MM.1S (cell line): ENCODE measurements around the gene NPPB.

Experiments
- DNase-seq: peaks from one replicate; pipeline ENCODE4 v3.0.0-alpha.2; 2015
- H2AFZ ChIP-seq: fragments of 300-600 bp; sonication (generic); 2 replicates; pipeline ENCODE4 v1.6.0; 2016; ENCODE audit warnings: antibody characterized with exemption, low read length
- H3F3A ChIP-seq: fragments of 300-600 bp; sonication (generic); 2 replicates; pipeline ENCODE4 v1.6.1; 2016; ENCODE audit warnings: mild to moderate bottlenecking, antibody characterized with exemption, low read length, moderate library complexity, mixed read lengths; ENCODE audit not compliant: insufficient read depth
- H3K27ac ChIP-seq: fragments of 300-600 bp; sonication (generic); 2 replicates; pipeline ENCODE4 v1.5.1; 2016; ENCODE audit warnings: mild to moderate bottlenecking, low read length
- H3K27me3 ChIP-seq: fragments of 300-600 bp; sonication (generic); replicated peaks from 2 replicates; pipeline ENCODE4 v1.6.0; 2016; ENCODE audit warnings: low read length; ENCODE audit not compliant: insufficient read depth
- H3K36me3 ChIP-seq: fragments of 300-600 bp; sonication (generic); replicated peaks from 2 replicates; pipeline ENCODE4 v1.6.1; 2016; ENCODE audit warnings: mild to moderate bottlenecking, low read length, mixed read lengths; ENCODE audit not compliant: insufficient read depth
- H3K4me1 ChIP-seq: fragments of 300-600 bp; sonication (generic); 2 replicates; pipeline ENCODE4 v1.6.1; 2016; ENCODE audit warnings: low read length, mixed read lengths
- H3K4me2 ChIP-seq: fragments of 300-600 bp; sonication (generic); 2 replicates; pipeline ENCODE4 v1.6.0; 2016; ENCODE audit warnings: low read depth, low read length
- H3K4me3 ChIP-seq: fragments of 300-600 bp; sonication (generic); 2 replicates; pipeline ENCODE4 v1.5.1; 2016; ENCODE audit warnings: low read length, mixed read lengths
- H3K79me2 ChIP-seq: fragments of 300-600 bp; sonication (generic); 2 replicates; pipeline ENCODE4 v1.6.1; 2016; ENCODE audit warnings: mixed run types, low read length, mixed read lengths
- H3K9ac ChIP-seq: fragments of 300-600 bp; sonication (generic); 2 replicates; pipeline ENCODE4 v1.6.1; 2016; ENCODE audit warnings: low read length, mixed read lengths
- H3K9me2 ChIP-seq: fragments of 300-600 bp; sonication (generic); replicated peaks from 2 replicates; pipeline ENCODE4 v1.6.1; 2016; ENCODE audit warnings: mild to moderate bottlenecking, low read length, mixed read lengths; ENCODE audit not compliant: insufficient read depth
- H3K9me3 ChIP-seq: fragments of 300-600 bp; sonication (generic); replicated peaks from 2 replicates; pipeline ENCODE4 v1.6.1; 2016; ENCODE audit warnings: mild to moderate bottlenecking, low read length, mixed read lengths; ENCODE audit not compliant: insufficient read depth
- H4K20me1 ChIP-seq: fragments of 300-600 bp; sonication (generic); 2 replicates; pipeline ENCODE4 v1.6.1; 2016; ENCODE audit warnings: mild to moderate bottlenecking, low read length, moderate library complexity, mixed read lengths; ENCODE audit not compliant: insufficient read depth
- EZH2 ChIP-seq: fragments of 300-600 bp; sonication (generic); optimal IDR thresholded peaks from 2 replicates; pipeline ENCODE3; 2017; ENCODE audit warnings: low read depth, mild to moderate bottlenecking, antibody characterized with exemption, low read length, mixed read lengths
- EZH2phosphoT487 ChIP-seq: fragments of 300-600 bp; sonication (generic); IDR thresholded peaks from 2 replicates; pipeline ENCODE4 v1.6.1; 2018; ENCODE audit warnings: antibody characterized with exemption, low read length
- TF ChIP-seq, protein P1 (sequence below): fragments of 300-600 bp; sonication (generic); IDR thresholded peaks from 2 replicates; pipeline ENCODE4 v1.5.1; 2016; ENCODE audit warnings: antibody characterized with exemption, low read length, mixed read lengths

Gene NPPB

DNA sequence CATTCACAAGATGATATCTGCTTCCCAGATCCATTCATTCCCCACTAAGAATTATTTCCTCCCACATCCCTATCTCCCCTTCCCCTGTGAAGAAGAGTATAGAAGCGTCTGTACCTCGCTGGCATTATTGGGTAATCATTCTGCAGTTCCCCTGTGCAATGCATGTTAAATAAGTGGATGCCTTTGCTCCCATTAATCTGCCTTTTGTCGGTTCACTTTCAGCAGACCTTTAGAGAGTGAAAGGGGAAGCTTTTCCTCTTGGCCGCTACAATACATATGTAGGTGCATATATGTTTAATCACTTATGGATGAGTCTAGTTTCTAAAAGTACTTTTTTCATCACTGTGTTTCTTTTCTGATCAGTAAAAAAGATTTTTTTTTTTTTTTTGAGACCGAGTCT lies 45.7 kb downstream of the NPPB start:
- H3K9me3 ChIP-seq, result no peaks in the 10 kb centered on the region
- H3F3A ChIP-seq, result no peaks in the 10 kb centered on the region
- peaks cover 9% of the 10 kb centered on the region for H3K36me3 ChIP-seq
- no peak overlapping the region for H3K4me3 ChIP-seq
- H4K20me1 ChIP-seq, result no peaks in the 10 kb centered on the region
- H3K79me2 ChIP-seq, result peaks cover 10% of the 10 kb centered on the region
- DNase-seq, result no peak
- no peaks in the 10 kb centered on the region for H3K27me3 ChIP-seq
- no peaks in the 10 kb centered on the region for H3K4me1 ChIP-seq
- TF ChIP-seq EZH2 (no peak), EZH2phosphoT487 (no peak)
- TF ChIP-seq, protein P1, sequence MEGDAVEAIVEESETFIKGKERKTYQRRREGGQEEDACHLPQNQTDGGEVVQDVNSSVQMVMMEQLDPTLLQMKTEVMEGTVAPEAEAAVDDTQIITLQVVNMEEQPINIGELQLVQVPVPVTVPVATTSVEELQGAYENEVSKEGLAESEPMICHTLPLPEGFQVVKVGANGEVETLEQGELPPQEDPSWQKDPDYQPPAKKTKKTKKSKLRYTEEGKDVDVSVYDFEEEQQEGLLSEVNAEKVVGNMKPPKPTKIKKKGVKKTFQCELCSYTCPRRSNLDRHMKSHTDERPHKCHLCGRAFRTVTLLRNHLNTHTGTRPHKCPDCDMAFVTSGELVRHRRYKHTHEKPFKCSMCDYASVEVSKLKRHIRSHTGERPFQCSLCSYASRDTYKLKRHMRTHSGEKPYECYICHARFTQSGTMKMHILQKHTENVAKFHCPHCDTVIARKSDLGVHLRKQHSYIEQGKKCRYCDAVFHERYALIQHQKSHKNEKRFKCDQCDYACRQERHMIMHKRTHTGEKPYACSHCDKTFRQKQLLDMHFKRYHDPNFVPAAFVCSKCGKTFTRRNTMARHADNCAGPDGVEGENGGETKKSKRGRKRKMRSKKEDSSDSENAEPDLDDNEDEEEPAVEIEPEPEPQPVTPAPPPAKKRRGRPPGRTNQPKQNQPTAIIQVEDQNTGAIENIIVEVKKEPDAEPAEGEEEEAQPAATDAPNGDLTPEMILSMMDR, result no peak
- no peaks in the 10 kb centered on the region for H3K9me2 ChIP-seq
- H3K4me2 ChIP-seq, result no peak overlapping the region
- no peak overlapping the region for H3K27ac ChIP-seq
- no peak overlapping the region for H3K9ac ChIP-seq
- no peak overlapping the region for H2AFZ ChIP-seq
